PC-9 (cell line): Measurements from ENCODE around the gene IRX4.

Source experiments
- CTCF ChIP-seq: fragments of 200-600 bp; sonication (generic); conservative IDR thresholded peaks from 2 replicates; pipeline ENCODE4 v1.6.1; 2017; ENCODE audit warnings: mixed run types, antibody characterized with exemption, mild to moderate bottlenecking, moderate library complexity
- EZH2 ChIP-seq: fragments of 200-600 bp; sonication (generic); IDR thresholded peaks from 2 replicates; pipeline ENCODE4 v1.8.0; 2017; ENCODE audit warnings: antibody characterized with exemption, low read depth

DNA sequence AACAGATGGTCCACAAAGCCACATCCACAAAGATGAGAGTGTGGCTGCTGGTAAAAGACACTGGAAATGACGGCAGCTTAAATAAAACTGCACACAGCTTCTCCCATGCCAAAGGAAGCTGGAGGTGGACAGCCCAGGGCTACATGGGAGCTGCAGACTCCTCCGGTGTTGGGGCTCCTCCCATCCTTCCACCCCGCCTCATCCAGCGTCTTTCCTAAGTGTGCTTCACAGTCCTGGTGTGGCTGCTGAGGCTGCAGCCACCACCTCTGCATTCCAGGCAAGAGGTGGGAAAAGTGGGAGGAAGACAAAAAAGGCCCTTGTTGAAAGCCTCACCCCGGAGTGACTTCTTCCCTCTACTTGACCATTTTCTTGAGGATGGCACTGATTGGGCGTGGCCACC is 37.0 kb upstream of the IRX4 start:
- no peak for TF ChIP-seq CTCF
- no peak for TF ChIP-seq EZH2
